ENCODE measurements around the gene SRSF8.

Gene SRSF8

GRCh38 chr11:95067841-95068219, 1.1 kb downstream of the SRSF8 start:
- no peak for DNase-seq (ENCODE audit: low read depth)
- no peak for TF ChIP-seq CTCF (conservative IDR thresholded peaks at IDR 0.05; ENCODE audit: control insufficient read depth, insufficient read depth, low read depth, low read length)
- H3K4me3 ChIP-seq (ENCODE audit: control insufficient read depth, low read depth, low read length), result peak overlapping the region; percentile 89

- TF ChIP-seq CTCF (conservative IDR thresholded peaks at IDR 0.05; ENCODE audit: control insufficient read depth, insufficient read depth, low read depth, low read length), result no peak
- DNase-seq (ENCODE audit: low read depth), result peak; percentile 97
- peak overlapping the region; percentile 89 for H3K4me3 ChIP-seq (ENCODE audit: control insufficient read depth, low read depth, low read length)
Observed at GRCh38 chr11:95068549-95068948, 1.8 kb downstream of the SRSF8 start.

GRCh38 chr11:95070471-95070870, 3.8 kb downstream of the SRSF8 start:
- DNase-seq (ENCODE audit: low read depth), result no peak
- H3K4me3 ChIP-seq (ENCODE audit: control insufficient read depth, low read depth, low read length), result no peak overlapping the region
- TF ChIP-seq CTCF (conservative IDR thresholded peaks at IDR 0.05; ENCODE audit: control insufficient read depth, insufficient read depth, low read depth, low read length), result no peak

- no peak for TF ChIP-seq CTCF (conservative IDR thresholded peaks at IDR 0.05; ENCODE audit: control insufficient read depth, insufficient read depth, low read depth, low read length)
- no peak overlapping the region for H3K4me3 ChIP-seq (ENCODE audit: control insufficient read depth, low read depth, low read length)
- no peak for DNase-seq (ENCODE audit: low read depth)
Observed at GRCh38 chr11:95072948-95073347, 6.2 kb downstream of the SRSF8 start.

- no peak overlapping the region for H3K4me3 ChIP-seq (ENCODE audit: control insufficient read depth, low read depth, low read length)
- DNase-seq (ENCODE audit: low read depth), result no peak
- TF ChIP-seq CTCF (conservative IDR thresholded peaks at IDR 0.05; ENCODE audit: control insufficient read depth, insufficient read depth, low read depth, low read length), result no peak
Observed at GRCh38 chr11:95074792-95075563, 8.3 kb downstream of the SRSF8 start.

- TF ChIP-seq CTCF (conservative IDR thresholded peaks at IDR 0.05; ENCODE audit: control insufficient read depth, insufficient read depth, low read depth, low read length), result no peak
- H3K4me3 ChIP-seq (ENCODE audit: control insufficient read depth, low read depth, low read length), result no peak overlapping the region
- peak; percentile 89 for DNase-seq (ENCODE audit: low read depth)
Observed at GRCh38 chr11:95076416-95076815, 9.7 kb downstream of the SRSF8 start.
